Activated gamma-delta T cell treated with anti-CD3 and anti-CD28 coated beads, Interleukin-2, amount 50 U/mL, for 16 hours (primary cell): ENCODE measurements around the gene TOR4A.
"Not testable (repeated sequence)": the region's sequence is repeated elsewhere in the genome, so short reads cannot be mapped to it uniquely, and the experiment has no call there.

Source experiments
- DNase-seq: peaks from one replicate; pipeline ENCODE4 v3.0.0-alpha.2; 2020; ENCODE audit warnings: low read depth

TOR4A gene

GRCh38 chr9:137317718-137318511 lies 40.4 kb downstream of the TOR4A start:
- no peak for DNase-seq

GRCh38 chr9:137318602-137319001 lies 41.1 kb downstream of the TOR4A start:
- no peak for DNase-seq

GRCh38 chr9:137319011-137319738 lies 41.6 kb downstream of the TOR4A start:
- no peak for DNase-seq

- no peak for DNase-seq
Observed at GRCh38 chr9:137319739-137320551, 42.4 kb downstream of the TOR4A start.

GRCh38 chr9:137320555-137321384 lies 43.2 kb downstream of the TOR4A start:
- no peak for DNase-seq

- DNase-seq = no peak
Observed at GRCh38 chr9:137321726-137322361, 44.3 kb downstream of the TOR4A start.

- no peak for DNase-seq
Observed at GRCh38 chr9:137323531-137324331, 46.2 kb downstream of the TOR4A start.

- no peak for DNase-seq
Observed at GRCh38 chr9:137325124-137325523, 47.6 kb downstream of the TOR4A start.

GRCh38 chr9:137325799-137326198 lies 48.3 kb downstream of the TOR4A start:
- no peak for DNase-seq

GRCh38 chr9:137326445-137327065 lies 49.0 kb downstream of the TOR4A start:
- no peak for DNase-seq

GRCh38 chr9:137327641-137328550 lies 50.4 kb downstream of the TOR4A start:
- not testable (repeated sequence) for DNase-seq

- not testable (repeated sequence) for DNase-seq
Observed at GRCh38 chr9:137329590-137329989, 52.1 kb downstream of the TOR4A start.

- no peak for DNase-seq
Observed at GRCh38 chr9:137330689-137331088, 53.2 kb downstream of the TOR4A start.

- no peak for DNase-seq
Observed at GRCh38 chr9:137331929-137332328, 54.4 kb downstream of the TOR4A start.
